Measurements from ENCODE around the gene MRC2.

The MRC2 gene

DNA sequence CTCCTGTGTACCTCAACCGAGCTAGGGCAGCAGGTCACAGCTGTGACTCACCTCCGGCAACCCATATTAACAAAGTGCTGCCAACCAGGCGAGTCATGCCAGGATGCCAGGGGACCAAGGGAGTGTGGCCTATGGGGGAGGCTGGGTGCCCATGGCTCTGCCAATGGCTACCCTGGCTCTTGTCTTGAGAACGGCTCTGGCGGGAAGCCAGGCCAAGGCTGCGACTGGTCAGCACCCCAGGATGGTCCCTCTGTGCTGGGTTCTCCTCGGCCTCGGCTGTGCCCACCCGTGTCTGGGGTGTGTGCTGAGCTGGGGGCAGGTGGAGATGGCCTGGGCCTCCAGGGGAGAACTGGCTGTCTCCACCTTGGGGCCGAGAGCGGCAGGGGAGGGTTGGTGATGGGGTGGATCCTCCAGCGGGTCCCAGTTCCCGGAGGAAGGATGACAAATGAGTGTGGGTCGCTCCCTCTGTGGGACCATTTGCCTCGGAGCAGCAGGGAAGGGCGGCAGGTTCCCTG, 75.8 kb downstream of the MRC2 start:
- peak; percentile 57 for DNase-seq (ENCODE audit: low spot score)

GRCh38 chr17:62703776-62704380, 76.4 kb downstream of the MRC2 start:
- DNase-seq (ENCODE audit: low spot score) = peak; percentile 86

DNA sequence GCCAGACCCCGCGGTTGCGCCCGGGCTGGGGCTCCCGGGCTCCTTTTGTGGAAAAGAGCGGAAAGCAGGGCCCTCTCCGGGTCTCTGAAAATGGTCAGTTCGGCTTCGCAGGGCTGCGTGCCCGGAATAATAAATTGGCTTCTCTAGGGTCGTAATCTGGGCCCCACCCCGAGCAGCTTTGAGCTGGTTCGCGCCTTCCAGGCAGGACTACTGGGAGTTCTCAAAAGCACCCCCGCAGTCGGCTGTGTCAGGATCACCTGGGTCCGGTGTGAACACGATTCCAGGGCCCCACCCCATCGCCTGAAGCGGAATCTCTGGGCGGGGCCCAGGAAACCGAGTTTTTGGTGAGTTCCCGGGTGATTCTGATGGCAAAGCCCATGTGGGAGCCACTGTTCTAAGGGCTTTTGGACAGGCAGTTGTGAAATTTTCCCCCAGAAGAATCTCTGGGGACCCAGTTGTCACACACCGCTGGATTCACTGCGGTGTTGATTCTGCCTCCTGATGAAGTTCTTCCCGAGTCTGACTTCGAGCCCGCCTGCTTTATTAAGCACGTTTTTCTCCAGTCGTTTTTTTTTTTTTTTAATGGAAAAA, 77.0 kb downstream of the MRC2 start:
- no peak for DNase-seq (ENCODE audit: low spot score)

GRCh38 chr17:62705156-62705777, 77.8 kb downstream of the MRC2 start:
- DNase-seq (ENCODE audit: low spot score) = no peak

DNA sequence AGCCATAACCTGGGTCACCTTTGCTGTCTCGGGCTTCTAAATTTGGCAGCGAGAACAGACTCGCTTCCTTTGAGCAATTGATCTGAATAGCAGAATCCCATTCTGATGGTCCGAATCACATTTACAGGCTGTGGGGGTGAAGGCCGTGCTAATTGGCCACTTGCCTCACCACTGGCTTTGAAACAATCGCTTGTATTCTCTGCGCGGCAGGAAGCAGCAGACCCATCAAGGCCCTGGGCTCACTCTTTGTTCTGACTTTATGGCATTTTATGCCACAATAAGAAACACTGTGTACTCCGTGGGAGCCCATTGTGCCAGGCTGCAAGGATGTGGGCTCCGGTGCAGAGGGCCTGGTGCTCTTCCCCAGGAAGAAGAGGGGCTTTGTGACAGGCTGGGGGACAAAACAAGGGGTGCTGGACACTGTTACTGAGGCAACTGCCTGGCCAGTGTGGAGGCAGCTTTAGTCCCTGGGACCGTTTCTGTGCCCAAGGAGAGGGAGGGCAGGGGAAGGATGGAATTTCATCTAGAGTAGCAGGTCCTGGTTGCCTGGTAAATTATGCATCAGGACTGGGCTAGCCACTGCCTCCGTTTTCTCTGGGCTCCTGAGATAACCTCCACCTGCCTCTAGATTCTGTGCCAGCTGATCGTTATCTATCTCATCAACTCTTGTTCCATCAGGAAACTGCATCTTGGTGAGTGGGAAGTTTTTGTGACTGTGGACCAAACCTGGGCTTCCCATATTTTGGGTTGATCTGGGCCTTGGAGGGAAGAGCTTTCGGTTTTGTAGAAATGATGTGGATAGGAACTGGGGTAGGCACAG, 78.5 kb downstream of the MRC2 start:
- no peak for DNase-seq (ENCODE audit: low spot score)

GRCh38 chr17:62706598-62707424, 79.3 kb downstream of the MRC2 start:
- DNase-seq (ENCODE audit: low spot score) = no peak

- no peak for DNase-seq (ENCODE audit: low spot score)
These were observed 79.9 kb downstream of the MRC2 start for GRCh38 chr17:62707425-62707739.

DNA sequence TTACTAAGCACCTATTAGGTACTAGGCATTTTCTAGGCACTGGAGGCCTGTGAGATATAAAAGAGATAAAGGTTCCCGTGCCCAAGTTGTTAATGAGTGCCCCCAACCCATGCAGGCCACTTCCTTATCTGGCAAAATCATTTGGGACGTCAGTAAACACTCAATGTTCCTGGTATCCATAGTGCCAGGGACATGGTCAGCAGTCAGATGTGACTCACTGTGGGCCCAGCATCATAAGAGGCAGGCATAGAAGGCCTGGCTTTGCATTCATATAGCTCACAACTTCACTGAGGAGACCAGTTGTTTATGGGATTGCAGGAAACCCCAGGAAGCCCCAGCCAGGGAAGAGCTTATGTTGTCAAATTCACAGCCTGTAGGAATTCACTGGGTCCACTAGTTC, 81.1 kb downstream of the MRC2 start:
- DNase-seq (ENCODE audit: low spot score) = no peak

GRCh38 chr17:62712171-62712581, 84.7 kb downstream of the MRC2 start:
- DNase-seq (ENCODE audit: low spot score) = no peak

GRCh38 chr17:62713086-62713881, 85.8 kb downstream of the MRC2 start:
- DNase-seq (ENCODE audit: low spot score) = no peak

DNA sequence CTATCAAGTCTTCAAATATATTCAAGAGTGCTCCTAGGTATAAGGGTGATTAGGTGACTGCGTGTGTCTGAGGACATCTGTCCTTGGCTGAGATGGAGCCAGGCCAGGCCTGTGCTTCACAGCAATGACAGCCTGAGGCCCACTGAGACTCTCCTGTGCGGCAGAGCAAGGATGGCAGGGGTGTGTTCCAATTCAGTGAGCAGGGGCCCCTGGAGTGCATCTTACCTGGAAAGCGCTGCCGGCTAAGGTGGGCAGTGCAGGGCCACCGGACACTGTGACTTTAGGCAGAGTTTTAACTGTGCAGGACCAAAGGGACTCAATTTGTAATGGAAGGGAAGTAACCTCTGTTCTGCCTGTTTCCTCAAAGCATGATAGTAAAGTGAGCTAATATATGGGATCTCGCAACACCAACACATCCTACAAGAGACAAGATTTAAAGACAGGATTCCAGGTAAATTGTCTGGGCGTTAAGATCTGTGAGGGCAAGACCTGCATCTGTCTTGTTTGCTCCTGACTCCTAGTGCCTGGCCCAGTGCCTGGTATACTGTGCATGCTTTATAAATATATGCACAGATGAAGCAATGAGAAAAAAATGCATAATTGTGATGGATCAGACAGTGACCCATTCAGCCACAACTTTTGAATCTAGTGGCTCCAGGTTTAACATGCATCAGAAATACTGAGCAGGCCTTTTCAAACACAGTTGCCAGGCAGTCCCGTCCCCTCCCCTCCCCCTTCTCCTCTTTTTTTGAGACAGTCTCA, 86.7 kb downstream of the MRC2 start:
- peak; percentile 48 for DNase-seq (ENCODE audit: low spot score)

DNA sequence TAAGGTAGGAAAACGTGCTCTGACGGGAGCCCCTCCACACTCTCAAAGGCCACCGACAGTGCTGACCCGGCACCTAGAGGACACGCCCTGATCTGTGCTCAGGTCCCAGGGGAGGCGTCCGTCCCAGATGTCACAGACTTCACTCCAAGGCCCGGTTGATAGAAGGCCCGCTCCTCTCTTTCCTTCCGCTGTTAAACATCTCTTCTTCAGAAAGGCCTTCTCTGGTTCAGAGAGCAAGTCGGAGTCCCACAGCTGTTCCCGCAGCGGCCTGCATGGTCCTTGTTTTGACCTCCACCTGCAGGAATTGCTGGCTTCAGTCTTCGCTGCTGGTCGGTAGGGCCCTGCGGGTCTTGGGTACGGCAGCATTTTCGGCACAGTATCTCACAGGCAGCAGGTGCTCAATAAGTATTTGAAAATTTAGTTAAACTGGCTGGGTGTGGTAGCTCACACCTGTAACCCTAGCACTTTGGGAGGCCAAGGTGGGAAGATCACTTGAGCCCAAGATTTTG, 88.5 kb downstream of the MRC2 start:
- DNase-seq (ENCODE audit: low spot score) = no peak

- DNase-seq (ENCODE audit: low spot score) = no peak
These were observed 89.5 kb downstream of the MRC2 start for GRCh38 chr17:62716834-62717588.

GRCh38 chr17:62717589-62717855, 90.1 kb downstream of the MRC2 start:
- DNase-seq (ENCODE audit: low spot score) = no peak

- no peak for DNase-seq (ENCODE audit: low spot score)
These were observed 90.4 kb downstream of the MRC2 start for GRCh38 chr17:62717889-62718288.

- DNase-seq (ENCODE audit: low spot score) = no peak
These were observed 91.0 kb downstream of the MRC2 start for GRCh38 chr17:62718429-62718828.

DNA sequence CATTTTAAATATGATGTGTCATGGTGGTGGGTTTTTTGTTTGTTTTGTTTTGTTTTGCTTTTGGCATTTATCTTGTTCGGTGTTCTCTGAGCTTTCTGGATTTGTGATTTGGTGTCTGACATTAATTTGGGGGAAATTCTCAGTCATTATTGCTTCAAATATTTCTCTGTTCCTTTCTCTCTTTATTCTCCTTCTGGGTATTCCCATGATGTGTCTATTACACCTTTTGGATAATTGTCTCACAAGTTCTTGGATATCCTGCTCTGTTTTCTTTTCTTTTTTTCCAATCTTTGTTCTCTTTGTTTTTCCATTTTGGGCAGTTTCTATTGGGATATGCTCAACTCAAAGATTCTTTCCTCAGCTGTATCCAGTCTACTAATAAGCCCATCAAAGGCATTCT, 92.1 kb downstream of the MRC2 start:
- DNase-seq (ENCODE audit: low spot score) = no peak

GRCh38 chr17:62720126-62720850, 92.8 kb downstream of the MRC2 start:
- DNase-seq (ENCODE audit: low spot score) = no peak

DNA sequence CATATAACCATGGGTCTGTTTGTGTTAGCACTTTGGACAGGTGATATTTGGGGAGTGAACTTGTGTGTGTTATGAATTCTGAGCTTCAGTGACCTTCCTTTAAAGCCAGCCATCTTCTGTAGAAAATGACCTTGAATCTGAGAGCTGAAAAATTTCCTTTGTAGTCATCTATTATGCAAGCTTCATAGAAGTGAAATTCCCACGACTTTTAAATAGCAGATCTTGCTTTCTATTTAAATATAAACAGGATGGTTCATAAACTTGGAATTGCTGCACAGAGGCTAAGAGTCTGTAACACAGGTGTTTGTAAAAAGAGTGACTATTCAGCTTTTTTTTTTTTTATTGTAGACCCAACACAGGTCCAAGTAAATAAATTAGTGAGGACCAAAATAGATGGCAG, 95.2 kb downstream of the MRC2 start:
- DNase-seq (ENCODE audit: low spot score) = no peak

Data from AG08396 (cell line).